Measurements from ENCODE around the gene TMEM126A.
"Not testable (repeated sequence)": the region's sequence is repeated elsewhere in the genome, so short reads cannot be mapped to it uniquely, and the experiment has no call there.

TMEM126A gene

DNA sequence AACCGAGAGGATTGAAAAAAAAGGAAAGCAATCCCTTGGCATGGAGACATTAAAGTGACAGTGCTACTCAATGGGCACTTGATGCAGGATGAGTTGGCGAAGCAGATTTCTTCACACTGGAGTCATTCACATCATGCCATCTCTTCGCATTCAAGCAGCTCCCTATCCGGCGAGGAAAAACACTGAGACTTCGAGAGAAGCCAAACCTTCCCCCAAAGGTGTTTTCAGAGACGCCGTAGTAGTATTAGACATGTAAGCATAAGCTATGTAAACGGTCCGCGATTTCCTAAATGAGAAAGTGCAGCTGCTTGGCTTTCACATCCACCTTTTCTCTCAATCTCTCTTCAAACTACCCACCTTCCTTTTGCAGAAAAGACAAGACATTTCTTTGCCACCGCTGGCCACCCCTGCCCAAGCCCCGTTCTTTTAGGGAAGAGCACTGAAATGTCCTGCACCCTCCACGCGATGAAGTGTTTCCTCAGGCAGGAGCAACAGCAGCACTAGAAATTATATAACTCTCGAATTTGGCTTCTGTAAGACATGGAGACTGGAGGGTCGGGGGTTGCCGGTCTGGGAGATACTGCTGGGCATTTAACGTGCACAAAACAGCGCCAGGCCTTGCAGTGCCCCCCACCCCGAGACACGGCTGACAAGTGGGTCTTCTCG lies 20.3 kb upstream of the TMEM126A start, which contains the start of gene DLG2:
DLG2 (minus strand) TSS at position 13 of the 666 bp plus-strand sequence.
- peak within 1 kb of the TSS; percentile 99 for H3K27ac ChIP-seq (ENCODE audit: low read depth, low read length)
- H3K4me3 ChIP-seq (ENCODE audit: low read depth in 1 of 2, low read length in 2 of 2) = peak within 1 kb of the TSS; percentile 75 to 94
- no peaks in the 10 kb centered on the region for H3K9me3 ChIP-seq (ENCODE audit: low read length)
- no peaks in the 10 kb centered on the region for H3K36me3 ChIP-seq (ENCODE audit: insufficient read depth, low read length)
- peak within 1 kb of the TSS; percentile 40 for H3K9ac ChIP-seq (ENCODE audit: low read length)
- peaks cover 20% of the 10 kb centered on the region for H3K4me1 ChIP-seq (ENCODE audit: insufficient read depth, low read length)
- no peaks in the 10 kb centered on the region for H3K27me3 ChIP-seq (ENCODE audit: control insufficient read depth in 1 of 2, insufficient read depth in 2 of 2, low read length in 2 of 2)

DNA sequence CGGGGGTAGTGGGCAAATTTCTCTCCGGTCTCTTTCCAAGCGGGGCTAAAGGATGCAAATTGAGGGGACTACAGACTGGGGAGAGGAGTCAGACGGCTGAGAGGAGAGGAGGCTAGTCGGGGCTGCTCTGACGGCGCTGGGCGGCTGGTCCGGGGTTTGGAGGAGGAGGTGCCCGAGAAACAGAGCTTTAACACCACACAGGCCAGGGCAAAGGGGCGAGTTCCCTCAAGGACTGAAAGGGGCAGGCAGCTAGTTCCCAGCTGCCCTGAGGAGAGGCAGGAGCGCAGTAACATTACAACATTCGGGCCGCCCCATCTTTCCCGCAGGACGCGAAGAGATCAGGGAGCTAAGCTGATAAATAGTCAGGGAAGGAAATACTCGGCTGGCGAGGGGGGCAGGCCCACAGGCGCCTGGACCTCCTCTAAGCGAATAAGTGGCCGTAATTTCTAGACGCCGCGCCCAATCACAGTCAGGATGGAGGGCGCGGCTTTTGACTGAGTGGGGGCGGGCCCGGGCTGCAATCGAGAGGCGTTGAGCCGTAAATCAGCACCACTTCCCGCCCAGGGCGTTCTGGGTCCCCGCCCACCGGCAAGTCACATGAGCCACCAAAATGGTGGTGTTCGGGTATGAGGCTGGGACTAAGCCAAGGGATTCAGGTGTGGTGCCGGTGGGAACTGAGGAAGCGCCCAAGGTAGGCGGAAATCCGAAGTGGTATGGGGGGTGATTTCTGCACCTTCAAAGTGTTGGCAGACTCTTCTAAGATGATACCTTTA lies 19.6 kb upstream of the TMEM126A start, which contains the start of gene TMEM126B:
TMEM126B (plus strand) TSS at position 596 of the 773 bp plus-strand sequence; CDS start at position 611, 15 bp downstream.
- Histone ChIP-seq H3K9me3 (ENCODE audit: low read length) (no peaks in the 10 kb centered on the region), H3K4me1 (ENCODE audit: insufficient read depth, low read length) (peaks cover 20% of the 10 kb centered on the region), H3K4me3 (ENCODE audit: low read depth in 1 of 2, low read length in 2 of 2) (peak within 1 kb of the TSS; percentile 75 to 94), H3K27me3 (ENCODE audit: control insufficient read depth in 1 of 2, insufficient read depth in 2 of 2, low read length in 2 of 2) (no peaks in the 10 kb centered on the region), H3K9ac (ENCODE audit: low read length) (peak within 1 kb of the TSS; percentile 49), H3K27ac (ENCODE audit: low read depth, low read length) (peak within 1 kb of the TSS; percentile 99), H3K36me3 (ENCODE audit: insufficient read depth, low read length) (no peaks in the 10 kb centered on the region)

DNA sequence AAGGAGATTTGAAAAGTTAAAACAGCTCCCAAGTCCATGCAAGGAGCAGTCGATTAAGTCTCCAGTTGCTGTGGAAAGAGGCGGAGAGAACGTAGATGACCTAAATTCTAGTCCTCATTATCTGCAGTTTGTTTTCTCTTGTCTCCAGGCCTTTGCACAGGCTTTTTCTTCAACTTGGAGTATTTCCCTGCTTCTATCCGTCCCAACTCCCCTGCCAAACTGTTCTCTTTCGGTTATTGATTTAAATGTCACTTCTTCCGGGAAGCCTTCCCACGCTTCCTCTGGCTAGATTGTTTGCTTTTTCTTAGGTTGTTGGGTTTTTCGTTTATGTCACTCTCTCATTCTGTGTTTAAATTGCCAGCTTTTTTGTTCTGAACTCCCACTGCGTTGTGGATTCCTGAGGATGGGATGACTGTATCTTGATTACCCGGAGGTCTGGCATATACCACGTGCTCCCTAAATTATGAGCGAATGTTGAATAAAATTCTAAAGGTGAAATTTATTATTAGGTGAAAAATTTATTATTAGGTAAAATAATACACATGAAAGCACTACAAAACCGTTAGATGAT lies 18.9 kb upstream of the TMEM126A start:
- Histone ChIP-seq H3K9ac (ENCODE audit: low read length) (peak overlapping the region; percentile 49), H3K9me3 (ENCODE audit: low read length) (no peaks in the 10 kb centered on the region), H3K36me3 (ENCODE audit: insufficient read depth, low read length) (no peaks in the 10 kb centered on the region), H3K27ac (ENCODE audit: low read depth, low read length) (peak overlapping the region; percentile 99), H3K27me3 (ENCODE audit: control insufficient read depth in 1 of 2, insufficient read depth in 2 of 2, low read length in 2 of 2) (no peaks in the 10 kb centered on the region), H3K4me1 (ENCODE audit: insufficient read depth, low read length) (peaks cover 20% of the 10 kb centered on the region), H3K4me3 (ENCODE audit: low read depth in 1 of 2, low read length in 2 of 2) (peak overlapping the region; percentile 75 to 94)

DNA sequence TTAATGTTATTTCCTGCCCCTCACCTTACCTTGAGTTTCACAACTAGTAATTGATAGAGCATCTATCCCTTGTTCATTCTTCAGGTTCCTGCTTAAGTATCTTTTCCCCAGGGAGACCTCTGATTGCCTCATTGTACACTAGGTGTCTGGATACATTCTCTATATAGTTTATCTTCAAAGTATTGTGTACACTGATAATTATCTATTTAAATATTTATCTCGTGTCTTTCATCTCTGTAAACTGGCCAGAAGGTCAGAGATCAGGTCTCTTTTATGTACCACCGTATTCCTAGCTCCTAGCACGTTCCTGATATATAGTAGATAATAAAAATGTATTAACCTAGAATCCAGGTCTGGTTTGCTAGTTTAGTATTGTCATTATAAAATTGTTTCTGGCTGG lies 13.0 kb upstream of the TMEM126A start:
- Histone ChIP-seq H3K36me3 (ENCODE audit: insufficient read depth, low read length) (peaks cover 31% of the 10 kb centered on the region), H3K27me3 (ENCODE audit: control insufficient read depth in 1 of 2, insufficient read depth in 2 of 2, low read length in 2 of 2) (no peaks in the 10 kb centered on the region), H3K4me1 (ENCODE audit: insufficient read depth, low read length) (peaks cover 6% of the 10 kb centered on the region), H3K4me3 (ENCODE audit: low read depth in 1 of 2, low read length in 2 of 2) (no peak overlapping the region), H3K27ac (ENCODE audit: low read depth, low read length) (no peak overlapping the region), H3K9me3 (ENCODE audit: low read length) (no peaks in the 10 kb centered on the region), H3K9ac (ENCODE audit: low read length) (no peak overlapping the region)

DNA sequence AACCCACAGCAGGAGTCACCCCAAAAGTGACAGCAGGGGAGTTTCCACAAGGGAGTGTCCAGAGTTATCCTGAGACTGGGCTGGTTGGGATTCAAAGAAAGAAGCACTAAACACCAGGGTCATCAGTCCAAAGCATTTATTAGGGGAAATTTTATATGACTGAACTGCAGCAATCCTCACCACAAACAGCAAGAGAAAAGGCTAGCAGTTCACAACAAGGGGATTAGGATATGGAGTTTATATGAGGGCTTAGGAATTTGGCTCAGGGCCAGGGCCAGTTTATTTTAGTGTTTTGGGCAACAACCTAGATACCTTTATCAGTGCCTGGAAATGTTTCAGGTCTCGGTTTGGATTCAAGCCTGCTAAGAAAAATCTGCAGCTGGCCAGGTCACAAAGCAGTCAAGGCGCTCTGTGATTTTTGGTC lies 4.6 kb upstream of the TMEM126A start:
- H3K4me3 ChIP-seq (ENCODE audit: low read depth in 1 of 2, low read length in 2 of 2) = no peak overlapping the region
- no peak overlapping the region for H3K27ac ChIP-seq (ENCODE audit: low read depth, low read length)
- H3K27me3 ChIP-seq (ENCODE audit: control insufficient read depth in 1 of 2, insufficient read depth in 2 of 2, low read length in 2 of 2) = no peaks in the 10 kb centered on the region
- H3K4me1 ChIP-seq (ENCODE audit: insufficient read depth, low read length) = peaks cover 9% of the 10 kb centered on the region
- H3K36me3 ChIP-seq (ENCODE audit: insufficient read depth, low read length) = no peaks in the 10 kb centered on the region
- H3K9ac ChIP-seq (ENCODE audit: low read length) = no peak overlapping the region
- H3K9me3 ChIP-seq (ENCODE audit: low read length) = no peaks in the 10 kb centered on the region

DNA sequence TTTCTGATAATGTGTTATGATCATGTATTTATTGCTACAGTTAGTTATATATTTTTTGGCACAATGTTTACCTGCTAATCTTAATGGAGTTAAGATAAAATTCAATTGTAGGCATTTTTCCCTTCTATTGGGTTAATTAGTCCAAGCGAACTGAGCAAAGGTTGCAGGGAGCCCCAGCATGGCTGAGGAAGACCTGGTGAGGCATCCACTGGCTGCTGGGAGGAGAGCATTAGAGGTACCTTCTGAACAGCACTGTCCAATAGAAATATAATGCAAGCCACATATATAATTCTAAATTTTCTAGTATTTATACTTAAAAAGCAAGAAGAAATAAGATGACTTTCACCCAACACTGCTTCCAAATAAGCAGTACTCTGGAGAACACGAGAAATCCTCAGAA lies 689 bp upstream of the TMEM126A start:
- H3K9ac ChIP-seq (ENCODE audit: low read length) = peak overlapping the region; percentile 76
- no peaks in the 10 kb centered on the region for H3K27me3 ChIP-seq (ENCODE audit: control insufficient read depth in 1 of 2, insufficient read depth in 2 of 2, low read length in 2 of 2)
- H3K4me3 ChIP-seq (ENCODE audit: low read depth in 1 of 2, low read length in 2 of 2) = peak overlapping the region; percentile 71 to 83
- peaks cover 21% of the 10 kb centered on the region for H3K4me1 ChIP-seq (ENCODE audit: insufficient read depth, low read length)
- H3K9me3 ChIP-seq (ENCODE audit: low read length) = no peaks in the 10 kb centered on the region
- H3K36me3 ChIP-seq (ENCODE audit: insufficient read depth, low read length) = peaks cover 7% of the 10 kb centered on the region
- peak overlapping the region; percentile 54 for H3K27ac ChIP-seq (ENCODE audit: low read depth, low read length)

DNA sequence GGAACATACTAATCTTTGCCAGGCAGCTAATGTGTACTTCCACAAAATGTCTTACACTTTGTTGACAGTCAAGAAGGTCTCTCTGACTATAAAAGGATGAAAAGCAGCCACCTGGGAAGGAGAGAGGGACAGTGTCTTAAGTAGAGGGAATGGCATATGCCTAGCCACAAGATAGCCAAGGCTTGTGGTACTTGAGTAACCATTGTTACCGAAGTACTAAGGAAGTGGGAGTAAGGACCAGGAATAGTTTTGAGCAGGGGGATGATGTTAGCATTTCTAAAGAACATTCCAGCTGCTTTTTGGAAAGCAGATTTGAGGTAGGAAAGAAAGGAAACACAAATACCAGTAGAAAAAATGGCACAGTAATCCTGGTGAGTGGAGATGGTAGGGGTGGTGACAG lies 3.4 kb downstream of the TMEM126A start:
- H3K27ac ChIP-seq (ENCODE audit: low read depth, low read length) = no peak overlapping the region
- no peak overlapping the region for H3K4me3 ChIP-seq (ENCODE audit: low read depth in 1 of 2, low read length in 2 of 2)
- no peak overlapping the region for H3K9ac ChIP-seq (ENCODE audit: low read length)
- peaks cover 15% of the 10 kb centered on the region for H3K36me3 ChIP-seq (ENCODE audit: insufficient read depth, low read length)
- no peaks in the 10 kb centered on the region for H3K27me3 ChIP-seq (ENCODE audit: control insufficient read depth in 1 of 2, insufficient read depth in 2 of 2, low read length in 2 of 2)
- H3K4me1 ChIP-seq (ENCODE audit: insufficient read depth, low read length) = peaks cover 21% of the 10 kb centered on the region
- H3K9me3 ChIP-seq (ENCODE audit: low read length) = no peaks in the 10 kb centered on the region

DNA sequence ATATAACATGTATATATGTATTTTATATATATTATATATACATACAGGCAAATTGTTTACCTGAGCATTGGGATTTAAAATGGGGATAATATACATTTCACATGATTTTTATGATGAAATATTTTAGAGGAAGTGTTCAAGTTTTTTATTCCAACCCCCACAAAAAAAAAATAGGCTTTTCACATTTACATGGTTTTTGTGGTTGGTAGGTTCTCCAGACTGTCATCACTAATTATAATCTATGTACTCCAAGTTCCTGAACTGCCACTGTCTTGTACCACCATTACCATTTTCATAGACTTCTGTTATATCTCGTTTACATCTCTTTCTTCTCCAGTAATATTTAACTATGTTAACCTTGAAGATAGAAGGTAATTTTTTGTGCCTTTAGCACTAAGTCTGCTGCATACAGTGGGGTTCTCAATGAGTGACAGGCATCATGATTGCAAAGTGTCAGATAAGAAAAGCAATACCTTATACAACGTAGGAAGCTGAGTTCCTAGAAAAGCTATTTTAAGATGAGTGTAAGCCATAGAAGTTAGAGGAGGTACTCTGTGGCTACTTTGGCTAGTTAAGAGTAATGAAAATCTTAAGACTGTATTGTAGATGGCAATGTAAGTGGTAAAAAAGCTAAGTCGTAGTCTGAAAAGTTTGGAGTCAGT lies 5.2 kb downstream of the TMEM126A start:
- H3K4me3 ChIP-seq (ENCODE audit: low read depth in 1 of 2, low read length in 2 of 2) = no peak overlapping the region
- no peak overlapping the region for H3K9ac ChIP-seq (ENCODE audit: low read length)
- peaks cover 22% of the 10 kb centered on the region for H3K36me3 ChIP-seq (ENCODE audit: insufficient read depth, low read length)
- peaks cover 18% of the 10 kb centered on the region for H3K4me1 ChIP-seq (ENCODE audit: insufficient read depth, low read length)
- no peak overlapping the region for H3K27ac ChIP-seq (ENCODE audit: low read depth, low read length)
- H3K9me3 ChIP-seq (ENCODE audit: low read length) = no peaks in the 10 kb centered on the region
- H3K27me3 ChIP-seq (ENCODE audit: control insufficient read depth in 1 of 2, insufficient read depth in 2 of 2, low read length in 2 of 2) = no peaks in the 10 kb centered on the region

DNA sequence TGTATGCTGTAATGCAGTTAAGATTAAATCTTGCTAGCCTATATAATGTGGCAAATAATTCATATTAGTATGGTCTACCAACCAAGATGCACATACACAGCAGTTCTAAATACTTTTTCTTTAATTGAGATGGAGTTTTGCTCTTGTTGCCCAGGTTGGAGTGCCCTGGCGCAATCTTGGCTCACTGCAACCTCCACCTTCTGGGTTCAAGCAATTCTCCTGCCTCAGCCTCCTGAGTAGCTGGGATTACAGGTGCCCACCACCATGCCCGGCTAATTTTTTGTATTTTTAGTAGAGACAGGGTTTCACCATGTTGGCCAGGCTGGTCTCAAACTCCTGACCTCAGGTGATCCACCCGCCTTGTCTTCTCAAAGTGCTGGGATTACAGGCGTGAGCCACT lies 6.6 kb downstream of the TMEM126A start:
- H3K9ac ChIP-seq (ENCODE audit: low read length); H3K27ac ChIP-seq (ENCODE audit: low read depth, low read length); H3K4me3 ChIP-seq (ENCODE audit: low read depth in 1 of 2, low read length in 2 of 2); H3K9me3 ChIP-seq (ENCODE audit: low read length); H3K27me3 ChIP-seq (ENCODE audit: control insufficient read depth in 1 of 2, insufficient read depth in 2 of 2, low read length in 2 of 2): not testable (repeated sequence)
- Histone ChIP-seq H3K36me3 (ENCODE audit: insufficient read depth, low read length) (peaks cover 22% of the 10 kb centered on the region), H3K4me1 (ENCODE audit: insufficient read depth, low read length) (peaks cover 21% of the 10 kb centered on the region)

DNA sequence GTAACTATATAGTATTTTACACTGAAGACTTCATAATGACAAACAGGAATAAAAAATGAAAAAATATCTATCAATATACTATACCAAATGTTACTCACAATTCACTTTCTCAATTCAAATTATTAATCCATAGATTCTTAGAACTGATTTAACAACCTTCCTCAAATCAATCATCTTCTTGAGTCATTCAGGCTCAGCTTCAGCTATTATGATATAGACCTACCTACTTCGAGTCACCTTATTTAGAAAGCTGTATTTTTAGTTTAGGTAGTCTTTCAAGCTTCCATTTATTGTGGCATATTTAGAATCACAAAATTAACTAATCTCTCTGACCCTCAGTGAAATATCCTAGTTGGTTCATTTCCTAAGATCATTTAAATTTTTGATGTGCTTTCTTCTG lies 9.0 kb downstream of the TMEM126A start:
- no peak overlapping the region for H3K9ac ChIP-seq (ENCODE audit: low read length)

DNA sequence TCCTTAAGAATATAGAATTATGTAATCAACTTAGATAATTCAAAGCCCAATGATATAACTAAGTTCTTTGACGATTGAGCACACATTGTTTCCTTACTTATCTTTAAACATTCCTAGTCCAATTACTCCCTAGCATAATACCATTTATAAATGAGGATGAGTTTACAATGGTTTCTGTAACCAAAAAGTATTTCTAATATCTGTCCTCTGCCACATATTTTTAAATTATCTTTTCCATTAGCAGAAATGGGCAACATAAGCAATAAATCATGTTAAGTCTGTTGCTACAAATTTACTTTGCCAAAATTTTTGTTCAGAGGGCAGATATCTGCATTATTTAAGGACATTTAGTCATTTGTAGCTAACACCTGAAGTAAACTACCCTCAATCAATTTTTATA lies 10.4 kb downstream of the TMEM126A start:
- H3K27ac ChIP-seq (ENCODE audit: low read depth, low read length) = no peak overlapping the region
- peaks cover 51% of the 10 kb centered on the region for H3K4me1 ChIP-seq (ENCODE audit: insufficient read depth, low read length)

More for the DNA sequence above, 9.0 kb downstream of the TMEM126A start:
- Histone ChIP-seq H3K27me3 (ENCODE audit: control insufficient read depth in 1 of 2, insufficient read depth in 2 of 2, low read length in 2 of 2) (no peaks in the 10 kb centered on the region), H3K27ac (ENCODE audit: low read depth, low read length) (no peak overlapping the region), H3K9me3 (ENCODE audit: low read length) (no peaks in the 10 kb centered on the region), H3K4me1 (ENCODE audit: insufficient read depth, low read length) (peaks cover 40% of the 10 kb centered on the region), H3K4me3 (ENCODE audit: low read depth in 1 of 2, low read length in 2 of 2) (no peak overlapping the region), H3K36me3 (ENCODE audit: insufficient read depth, low read length) (peaks cover 29% of the 10 kb centered on the region)

More for the DNA sequence above, 10.4 kb downstream of the TMEM126A start:
- no peaks in the 10 kb centered on the region for H3K27me3 ChIP-seq (ENCODE audit: control insufficient read depth in 1 of 2, insufficient read depth in 2 of 2, low read length in 2 of 2)
- no peak overlapping the region for H3K9ac ChIP-seq (ENCODE audit: low read length)
- H3K36me3 ChIP-seq (ENCODE audit: insufficient read depth, low read length) = peaks cover 34% of the 10 kb centered on the region
- H3K9me3 ChIP-seq (ENCODE audit: low read length) = no peaks in the 10 kb centered on the region
- no peak overlapping the region for H3K4me3 ChIP-seq (ENCODE audit: low read depth in 1 of 2, low read length in 2 of 2)
